ENCODE results near the gene HAUS2.
A peak's percentile ranks its signal among the peaks of the same experiment; 100 is the strongest.
"Not testable (repeated sequence)": the region's sequence is repeated elsewhere in the genome, so short reads cannot be mapped to it uniquely, and the experiment has no call there.

The HAUS2 gene

DNA sequence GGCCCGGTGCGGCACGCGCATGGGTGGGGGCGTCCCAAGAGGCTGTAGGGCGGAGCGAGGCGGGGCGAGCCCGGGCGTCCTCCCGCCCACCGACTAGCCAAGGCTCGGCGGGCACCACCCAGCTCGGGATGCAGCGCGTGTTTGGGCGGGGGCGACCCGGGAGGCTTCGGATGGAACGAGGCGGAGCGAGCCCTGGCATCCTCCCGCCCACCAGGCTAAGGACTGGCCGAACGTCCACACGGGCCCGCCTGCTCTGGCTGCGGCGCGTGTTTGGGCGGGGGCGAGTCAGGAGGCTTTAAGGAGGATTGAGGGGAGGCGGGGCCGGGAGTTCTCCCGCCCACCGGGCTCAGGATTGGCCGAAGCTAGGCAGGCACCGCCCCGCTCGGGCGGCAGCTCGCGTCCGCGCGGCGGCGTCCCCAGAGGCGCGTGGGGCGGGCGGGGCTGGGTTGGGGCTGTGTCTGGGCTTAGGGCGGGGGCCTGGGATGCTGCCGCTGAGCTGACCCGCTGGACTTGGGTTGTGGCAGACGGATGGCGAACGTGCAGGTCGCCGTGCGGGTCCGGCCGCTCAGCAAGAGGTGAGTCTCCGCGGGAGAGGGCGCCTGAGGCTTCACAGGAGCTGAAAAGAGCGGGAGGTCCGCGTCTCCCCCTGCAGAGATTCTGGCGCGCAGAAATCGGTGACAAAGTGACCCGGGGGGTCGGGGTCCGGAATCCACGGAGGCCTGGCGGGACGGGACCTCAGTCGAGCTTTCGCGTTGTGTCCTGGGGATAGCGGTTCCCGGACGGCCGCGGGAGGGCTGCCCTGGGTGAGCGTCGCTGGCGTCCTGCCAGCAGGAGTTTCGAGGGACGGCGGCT lies 26.8 kb downstream of the HAUS2 start, which contains the start of gene STARD9:
Gene STARD9 (plus strand): TSS at position 419 of the 852 bp plus-strand sequence. CDS start 110 bp downstream, at position 529.
- peak; percentile 91 to 92 for DNase-seq (ENCODE audit: low read depth in 2 of 2)

DNA sequence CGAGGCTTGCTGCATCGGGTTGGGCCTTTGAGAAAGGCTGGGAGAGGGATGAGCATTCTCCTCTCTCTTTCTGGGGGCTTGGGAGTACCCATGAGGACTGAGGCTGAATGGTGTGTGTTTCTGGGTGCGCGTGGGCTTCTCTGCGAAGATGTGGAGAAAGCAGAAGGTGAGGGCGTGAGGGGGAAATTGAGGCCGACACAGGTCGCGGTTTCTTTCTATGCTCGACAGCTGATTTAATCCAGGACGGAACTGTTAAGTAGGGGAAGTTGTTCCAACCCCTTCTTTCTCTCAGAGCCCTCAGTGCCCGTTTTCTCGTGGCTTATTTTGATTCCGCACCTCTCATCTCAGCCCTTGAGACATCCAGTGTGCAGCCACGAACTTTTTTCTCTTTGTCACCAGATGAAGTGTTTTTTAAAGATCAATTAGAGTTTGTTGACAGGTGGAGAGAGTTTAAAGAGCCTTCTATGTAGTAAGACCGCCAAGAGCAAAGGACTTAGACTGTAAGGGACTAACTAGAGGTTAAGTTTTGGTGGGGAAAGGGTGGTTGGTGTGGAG lies 27.5 kb downstream of the HAUS2 start:
- no peak for DNase-seq (ENCODE audit: low read depth in 2 of 2)

DNA sequence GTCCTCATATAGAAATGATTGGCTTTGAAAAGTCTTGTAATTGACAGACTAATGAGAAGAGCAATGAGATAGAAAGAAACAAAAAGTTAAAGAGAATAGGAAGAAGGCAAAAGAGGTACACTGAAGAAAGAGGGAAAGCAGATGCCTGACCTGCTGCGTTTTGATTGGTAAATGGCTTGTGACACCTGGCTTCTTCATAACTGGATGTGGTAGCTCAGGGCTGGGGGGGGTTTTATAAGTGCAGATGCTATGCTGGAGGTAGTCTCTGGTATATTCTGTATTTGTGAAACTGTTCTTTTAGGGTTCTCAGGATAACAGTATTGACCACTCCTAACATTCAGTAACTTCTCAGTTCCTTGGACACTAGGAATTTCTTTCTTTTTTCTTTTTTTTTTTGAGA lies 28.1 kb downstream of the HAUS2 start:
- no peak for DNase-seq (ENCODE audit: low read depth in 2 of 2)

DNA sequence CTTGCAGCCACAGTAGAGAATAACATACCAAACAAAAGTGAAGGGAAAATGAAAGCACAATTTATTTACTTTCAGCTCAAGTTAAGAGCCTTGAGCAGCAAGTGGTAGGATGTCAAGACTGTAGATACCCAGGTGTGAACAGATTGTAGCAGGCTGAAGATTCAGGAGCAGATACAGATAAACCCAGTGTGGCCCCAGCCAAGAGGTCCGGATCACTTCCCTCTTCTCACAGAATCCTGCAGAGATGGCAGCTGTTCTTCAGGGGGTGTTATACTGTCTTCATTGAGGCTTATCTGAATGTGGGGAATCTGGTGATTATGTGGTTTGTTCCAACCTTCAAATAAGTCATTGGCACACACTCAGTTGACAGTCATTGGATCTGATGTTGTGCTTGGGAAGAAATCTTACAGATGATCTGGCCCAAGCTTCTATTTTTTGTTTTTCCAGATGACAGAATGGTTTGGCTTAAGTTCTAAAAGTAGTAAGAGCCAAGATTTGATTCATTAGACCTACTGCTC lies 28.9 kb downstream of the HAUS2 start:
- DNase-seq (ENCODE audit: low read depth in 2 of 2): no peak

DNA sequence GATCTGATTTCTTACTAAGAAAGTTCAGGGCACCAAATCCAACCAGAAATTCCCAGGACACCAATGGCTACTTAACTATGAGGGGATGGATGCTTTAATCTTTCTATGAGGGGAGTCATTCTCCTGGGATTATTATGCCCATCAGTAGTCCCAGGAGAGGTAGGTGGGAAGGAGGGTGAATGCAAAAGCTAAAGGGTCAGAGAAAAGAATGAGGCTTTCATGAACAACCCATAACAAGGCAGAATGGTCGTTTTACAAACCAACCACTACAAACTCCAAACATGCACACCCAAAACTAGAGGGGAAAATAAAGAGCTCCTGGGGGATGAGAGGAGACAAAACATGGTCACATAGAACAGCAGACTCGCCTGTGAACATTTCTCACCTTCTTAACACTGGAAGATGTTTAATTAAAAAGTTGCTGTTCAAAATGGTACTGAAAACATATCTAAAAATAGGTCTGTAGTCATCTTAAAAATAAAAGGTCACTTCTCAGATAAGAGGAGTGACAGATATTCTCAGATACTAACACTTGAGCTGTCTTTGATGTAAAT lies 30.4 kb downstream of the HAUS2 start:
- DNase-seq (ENCODE audit: low read depth in 2 of 2): no peak

DNA sequence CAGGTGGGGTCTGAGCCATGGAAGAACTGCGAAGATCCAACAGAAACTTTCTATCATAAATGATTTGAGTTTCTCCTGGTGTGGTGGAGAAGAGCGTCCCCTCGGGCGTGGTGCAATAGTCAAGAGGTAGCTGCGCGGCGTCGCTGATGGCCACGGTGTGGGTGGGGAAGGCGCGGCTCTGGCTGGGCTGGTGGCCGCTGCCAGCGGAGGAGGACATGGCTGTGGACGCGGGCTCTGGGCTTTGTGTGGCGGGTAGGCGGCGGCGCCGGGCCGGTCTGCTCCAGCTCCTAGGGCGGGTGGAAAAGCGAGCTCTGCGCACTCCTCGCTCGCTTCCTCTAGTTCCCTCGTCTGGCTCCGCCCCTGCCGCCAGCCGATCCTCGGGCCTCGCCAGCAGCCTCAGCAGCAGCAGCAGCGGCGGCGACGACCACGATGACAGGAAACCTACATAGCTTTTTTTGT lies 32.7 kb downstream of the HAUS2 start:
- DNase-seq (ENCODE audit: low read depth in 2 of 2): peak; percentile 61 to 64

DNA sequence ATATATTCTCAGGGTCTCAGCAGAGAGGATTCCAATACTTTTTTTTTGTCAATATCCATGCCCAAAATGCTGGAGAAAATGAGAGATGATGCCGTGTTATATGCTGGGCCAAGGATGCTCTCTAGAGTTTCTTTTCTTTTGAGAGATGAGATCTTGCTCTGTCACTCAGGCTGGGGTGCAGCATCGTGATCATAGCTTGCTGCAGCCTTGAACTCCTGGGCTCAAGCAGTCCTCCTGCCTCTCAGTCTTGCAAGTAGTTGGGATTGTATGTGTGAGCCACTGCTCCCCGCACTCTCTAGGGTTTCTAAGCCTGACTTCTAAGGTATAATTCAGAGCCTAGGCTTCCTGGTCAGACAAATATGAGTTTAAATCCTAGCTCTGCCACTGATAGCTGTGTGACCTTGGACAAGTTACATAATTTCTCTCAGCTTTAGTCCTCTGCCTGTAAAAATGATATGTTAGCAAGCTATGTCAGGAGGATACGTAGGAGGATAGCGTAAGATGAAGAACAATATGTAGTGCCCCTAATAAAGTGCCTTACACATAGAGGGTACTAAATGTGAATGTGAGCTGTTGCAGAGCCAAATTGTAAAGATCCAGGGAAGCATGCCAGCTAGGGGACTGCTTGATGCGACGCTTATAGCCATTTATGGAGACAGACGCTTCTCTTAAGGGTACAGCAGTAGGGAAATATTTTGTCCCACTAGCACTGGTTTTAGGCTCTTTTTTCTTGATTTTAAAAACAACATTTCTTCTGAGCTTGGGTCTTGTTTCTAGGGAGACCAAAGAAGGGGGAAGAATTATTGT lies 34.1 kb downstream of the HAUS2 start:
- no peak for DNase-seq (ENCODE audit: low read depth in 2 of 2)

DNA sequence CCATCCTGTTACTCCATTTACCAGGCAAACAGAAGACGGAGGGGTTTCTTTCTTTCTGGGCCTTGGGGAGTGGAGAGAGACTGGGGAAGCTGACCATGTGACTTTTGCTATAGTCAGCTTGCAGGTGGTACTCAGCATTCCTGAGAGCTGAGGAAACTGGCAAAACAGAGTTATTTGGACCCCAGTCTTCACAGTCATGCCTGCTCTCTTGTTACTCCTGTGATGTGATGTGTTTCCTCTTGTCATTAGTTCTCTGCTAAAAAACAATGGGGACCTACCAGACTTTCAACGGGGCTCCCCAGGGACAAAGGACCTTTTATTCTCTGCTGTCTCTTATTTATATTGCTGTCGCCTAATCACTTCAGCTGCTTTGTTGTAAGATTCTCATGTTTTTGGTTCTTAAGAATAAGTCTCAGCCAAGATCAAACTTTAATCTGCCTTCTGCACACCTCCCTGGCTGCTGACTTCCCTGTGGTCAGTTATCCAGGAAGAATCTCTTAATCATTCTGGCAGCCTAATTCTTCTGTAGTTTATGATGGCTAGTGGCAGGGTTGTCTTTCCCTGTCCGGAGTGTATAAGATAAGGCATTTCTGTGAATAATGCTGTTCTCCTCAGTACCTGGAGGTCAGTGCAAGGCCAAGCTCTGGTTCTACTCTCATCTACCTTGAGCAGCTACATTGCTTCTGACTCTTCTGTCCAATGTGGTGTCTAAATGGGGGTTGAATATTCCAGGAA lies 35.6 kb downstream of the HAUS2 start:
- DNase-seq (ENCODE audit: low read depth in 2 of 2): no peak

DNA sequence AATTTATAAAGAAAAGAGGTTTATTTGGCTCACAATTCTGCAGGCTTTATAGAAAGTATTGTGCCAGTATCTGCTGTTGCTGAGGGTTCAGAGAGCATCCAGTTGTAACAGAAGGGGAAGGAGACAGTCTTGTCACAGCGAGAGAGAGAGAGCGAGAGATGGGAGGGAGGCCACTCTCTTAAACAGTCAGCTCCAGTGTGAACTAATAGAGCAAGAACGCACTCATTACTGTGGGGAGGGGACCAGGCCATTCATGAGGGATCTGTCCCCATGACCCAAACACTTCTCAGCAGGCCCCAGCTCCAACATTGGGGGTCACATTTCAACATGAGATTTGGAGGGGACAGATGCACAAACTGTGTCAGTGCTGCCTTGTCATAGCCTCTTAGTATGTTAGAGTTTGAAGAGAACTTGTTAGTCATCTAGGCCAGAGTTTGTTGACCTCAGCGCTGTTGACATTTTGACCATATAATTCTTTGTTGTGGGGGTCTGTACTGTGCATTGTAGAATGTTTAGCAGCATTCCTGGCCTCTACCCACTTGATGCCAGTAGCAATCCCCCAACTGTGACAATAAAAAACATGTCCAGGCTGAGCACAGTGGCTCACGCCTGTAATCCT lies 42.1 kb downstream of the HAUS2 start:
- no peak for DNase-seq (ENCODE audit: low read depth in 2 of 2)

DNA sequence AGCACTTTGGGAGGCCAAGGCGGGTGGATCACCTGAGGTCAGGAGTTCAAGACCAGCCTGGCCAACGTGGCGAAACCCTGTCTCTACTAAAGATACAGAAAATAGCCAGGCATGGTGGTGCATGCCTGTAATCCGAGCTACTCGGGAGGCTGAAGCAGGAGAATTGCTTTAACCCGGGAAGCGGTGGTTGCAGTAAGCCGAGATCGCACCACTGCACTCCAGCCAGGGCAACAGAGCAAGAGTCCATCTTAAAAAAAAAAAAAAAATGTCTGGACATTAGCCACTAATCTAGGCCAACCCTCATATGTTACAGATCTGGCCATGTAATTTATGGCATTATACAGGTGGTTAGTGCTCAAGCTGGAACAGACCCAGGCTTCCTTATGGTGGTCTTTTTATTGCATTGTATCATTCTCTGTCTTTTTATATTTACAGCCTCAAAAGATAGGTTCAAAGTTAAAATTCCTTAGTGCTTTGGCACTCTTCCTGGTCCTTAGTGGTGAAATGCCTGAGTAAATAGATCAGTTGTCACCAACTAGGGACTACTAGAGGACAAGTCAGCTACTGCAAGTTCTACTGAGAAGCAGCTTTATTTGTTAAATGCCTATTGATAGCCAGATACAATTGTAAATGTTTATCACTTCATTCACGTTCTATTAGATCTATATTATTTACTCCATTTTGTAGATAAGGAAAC lies 42.7 kb downstream of the HAUS2 start:
- DNase-seq (ENCODE audit: low read depth in 2 of 2): no peak

DNA sequence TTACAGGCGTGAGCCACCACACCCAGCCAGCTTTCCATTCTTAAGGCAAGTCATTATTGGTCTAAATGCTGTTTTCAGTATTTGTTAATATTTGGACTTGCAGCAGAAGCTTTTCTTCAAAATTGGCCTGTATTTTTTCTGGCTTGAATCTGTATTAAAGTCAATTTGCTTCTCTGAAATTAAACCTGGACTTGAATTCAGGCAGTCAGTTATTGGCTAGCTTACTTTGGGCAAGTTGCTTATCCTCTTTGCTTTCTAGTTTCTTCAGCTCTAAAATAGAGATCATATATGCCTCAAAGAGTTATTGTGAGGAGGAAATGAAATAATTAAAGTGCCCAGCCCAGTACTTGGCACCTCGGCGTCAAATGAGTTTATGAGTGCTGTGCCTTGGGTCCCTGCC lies 44.1 kb downstream of the HAUS2 start:
- no peak for DNase-seq (ENCODE audit: low read depth in 2 of 2)

DNA sequence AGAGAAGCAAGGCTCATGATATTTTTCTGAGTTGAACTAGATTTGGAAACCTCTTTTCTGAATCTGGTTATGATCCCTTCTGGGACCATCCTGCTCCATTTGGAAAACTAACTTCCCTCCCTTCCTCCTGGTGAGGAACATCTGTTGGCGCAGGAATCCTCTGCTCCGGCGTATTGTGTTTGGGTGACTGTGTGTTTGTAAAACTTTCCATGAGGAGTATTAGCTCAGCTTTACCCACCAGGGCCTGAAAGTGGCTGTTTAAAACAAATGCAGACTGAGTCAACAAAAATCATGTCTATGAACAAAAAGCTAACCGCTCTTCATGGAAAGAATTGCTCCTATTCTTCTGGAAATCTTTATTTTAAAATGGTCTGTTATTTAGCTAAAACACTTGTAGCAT lies 44.5 kb downstream of the HAUS2 start:
- DNase-seq (ENCODE audit: low read depth in 2 of 2): no peak

DNA sequence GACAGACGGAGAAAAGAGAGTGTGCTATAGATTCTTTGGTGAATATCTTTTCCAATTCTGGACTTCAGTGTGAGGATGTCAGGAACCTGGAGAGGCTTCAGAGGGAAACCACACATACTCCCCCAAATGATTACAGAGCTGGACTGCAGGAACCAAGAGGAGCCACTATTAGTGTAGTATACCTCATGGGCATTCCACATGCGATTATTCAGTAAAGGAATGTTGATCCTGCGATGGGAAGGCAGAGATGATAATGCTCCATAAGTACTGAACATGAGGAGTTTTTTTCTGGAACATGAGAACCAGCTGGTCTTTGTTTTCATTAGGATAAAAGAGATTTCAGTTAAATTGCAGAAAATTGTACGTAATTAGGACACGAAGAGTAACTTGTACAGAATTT lies 45.5 kb downstream of the HAUS2 start:
- no peak for DNase-seq (ENCODE audit: low read depth in 2 of 2)

DNA sequence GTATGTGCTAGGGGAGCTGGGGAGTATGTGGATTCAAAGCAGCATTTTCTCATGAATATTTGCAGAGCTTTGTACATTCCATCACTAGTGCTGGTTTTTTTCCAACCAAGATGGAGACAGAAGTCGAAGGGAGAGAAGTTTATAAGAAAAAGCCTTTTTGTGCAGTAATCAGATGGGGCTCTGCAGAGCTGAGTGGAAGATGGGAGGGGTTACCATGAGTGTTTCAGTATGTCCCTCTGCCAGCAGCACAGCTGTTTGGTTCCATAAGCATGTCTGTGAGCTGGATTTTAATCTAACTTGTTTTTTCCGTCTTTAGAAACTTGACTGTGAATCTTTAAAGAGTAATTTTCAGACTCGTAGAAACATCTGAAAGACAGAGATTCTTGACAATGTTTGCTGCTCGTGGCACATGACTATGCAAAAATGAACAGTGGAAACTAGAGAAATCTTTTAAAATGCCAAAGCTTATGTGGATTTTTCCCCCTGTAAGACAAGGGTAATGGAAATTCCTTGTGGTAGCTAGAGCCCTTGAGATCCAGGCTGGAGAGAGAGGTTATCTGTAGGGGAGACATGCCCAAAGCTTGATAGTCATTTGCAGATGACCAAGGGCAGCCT lies 47.1 kb downstream of the HAUS2 start:
- no peak for DNase-seq (ENCODE audit: low read depth in 2 of 2)

DNA sequence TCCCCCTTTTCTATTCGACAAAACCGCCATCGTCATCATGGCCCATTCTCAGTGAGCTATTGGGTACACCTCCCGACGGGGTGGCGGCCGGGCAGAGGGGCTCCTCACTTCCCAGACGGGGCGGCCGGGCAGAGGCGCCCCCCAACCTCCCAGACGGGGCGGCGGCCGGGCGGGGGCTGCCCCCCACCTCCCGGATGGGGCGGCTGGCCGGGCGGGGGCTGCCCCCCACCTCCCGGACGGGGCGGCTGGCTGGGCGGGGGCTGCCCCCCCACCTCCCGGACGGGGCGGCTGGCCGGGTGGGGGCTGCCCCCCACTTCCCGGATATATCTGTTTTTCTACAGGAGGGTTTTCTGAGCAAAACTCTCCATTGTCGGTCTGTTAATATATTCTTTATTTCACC lies 52.7 kb downstream of the HAUS2 start:
- DNase-seq (ENCODE audit: low read depth in 2 of 2): not testable (repeated sequence)

DNA sequence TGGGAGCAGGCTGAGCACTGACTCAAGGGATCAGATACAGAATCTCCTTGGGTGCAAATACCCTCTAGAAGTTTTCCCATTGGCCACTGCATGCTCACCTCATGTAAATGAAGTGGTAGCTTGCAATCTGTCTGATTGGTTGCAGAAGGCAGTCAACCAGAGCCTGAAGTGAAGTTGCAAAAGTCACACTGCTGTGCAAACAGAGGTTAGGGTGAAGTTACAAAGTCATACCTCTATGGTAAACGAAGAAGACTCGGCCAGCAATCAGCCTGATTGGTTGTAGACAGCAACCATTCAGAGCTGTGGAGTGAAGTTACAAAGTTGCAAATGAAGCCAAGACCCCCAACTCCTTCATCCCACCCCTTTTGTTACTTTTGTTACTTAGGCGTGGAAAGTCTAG lies 53.9 kb downstream of the HAUS2 start:
- no peak for DNase-seq (ENCODE audit: low read depth in 2 of 2)

DNA sequence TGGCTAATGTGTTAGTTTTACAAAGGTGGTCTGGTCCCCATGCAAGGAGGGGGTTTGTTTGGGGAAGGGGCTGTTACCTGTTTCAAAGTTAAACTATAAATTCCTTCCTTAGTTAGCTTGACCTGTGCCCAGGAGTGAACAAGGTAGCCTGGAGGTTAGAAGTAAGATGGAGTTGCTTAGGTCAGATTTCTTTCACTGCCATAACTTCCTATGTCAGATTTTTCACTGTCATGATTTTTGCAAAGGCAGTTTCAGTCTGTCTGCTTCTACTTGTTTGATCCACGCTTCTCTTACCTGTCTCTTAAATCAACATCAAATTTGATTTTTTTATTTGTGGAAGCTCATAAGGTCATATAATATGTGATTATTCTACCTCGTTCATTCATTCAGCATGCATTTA lies 55.3 kb downstream of the HAUS2 start:
- no peak for DNase-seq (ENCODE audit: low read depth in 2 of 2)

DNA sequence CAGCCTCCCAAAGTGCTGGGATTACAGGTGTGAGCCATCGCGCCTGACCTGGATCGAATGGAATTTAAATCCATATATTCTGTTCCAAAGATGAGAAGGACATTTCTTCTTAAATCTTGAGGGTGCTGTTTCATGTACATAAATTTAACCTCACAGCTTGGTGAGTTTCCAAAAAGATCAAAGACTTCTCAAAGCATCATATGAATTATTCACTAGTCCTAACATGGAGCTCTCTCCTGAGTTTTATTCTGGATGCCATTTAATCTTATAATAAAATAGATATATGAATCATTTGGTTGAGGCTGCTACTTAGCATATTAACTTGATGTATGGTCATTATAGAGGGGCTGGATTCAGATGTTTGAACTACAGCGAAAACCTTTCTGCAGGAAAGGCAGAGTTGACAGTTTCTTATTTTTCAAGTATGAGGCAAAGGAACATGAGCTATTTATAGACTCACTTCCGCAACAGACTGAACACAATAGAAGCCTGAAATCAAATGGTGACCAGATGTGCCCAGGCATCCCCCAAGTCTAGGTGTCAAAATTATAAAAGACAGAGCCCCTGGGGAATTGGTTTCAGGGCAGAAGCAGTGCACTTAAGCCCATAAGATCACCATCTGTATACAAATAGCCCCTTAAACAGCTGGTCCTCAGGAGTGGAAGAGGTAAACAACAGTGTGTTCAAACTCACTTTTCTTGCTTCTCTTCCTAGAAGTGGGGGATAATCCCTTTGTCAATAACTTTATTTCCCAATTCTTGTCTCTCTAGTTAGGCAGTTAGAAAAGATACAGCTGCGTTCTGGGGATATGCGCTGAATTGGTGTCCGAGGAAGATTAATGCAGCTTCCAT lies 56.5 kb downstream of the HAUS2 start:
- no peak for DNase-seq (ENCODE audit: low read depth in 2 of 2)

DNA sequence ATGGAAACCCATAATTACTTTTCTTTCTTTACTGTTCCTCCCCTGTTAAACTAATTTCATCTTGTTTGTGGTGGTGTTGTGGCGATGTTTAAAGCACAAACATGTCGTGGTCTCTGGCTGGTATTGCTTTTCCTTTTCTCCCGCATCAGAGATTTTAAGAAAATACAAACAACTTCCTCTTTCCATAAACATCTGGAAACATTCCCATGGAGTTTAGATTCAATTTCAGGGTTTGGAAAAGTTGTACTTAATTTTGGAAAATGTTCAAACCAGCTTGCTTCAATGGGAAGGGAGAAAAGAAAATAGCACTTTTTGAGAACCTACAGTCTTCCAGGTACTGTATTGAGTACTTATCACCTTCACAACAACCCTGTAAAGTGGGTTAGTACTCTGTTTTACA lies 57.2 kb downstream of the HAUS2 start:
- DNase-seq (ENCODE audit: low read depth in 2 of 2): no peak

All from activated CD4-positive, alpha-beta T cell treated with anti-CD3 and anti-CD28 coated beads for 24 hours (primary cell).